NCI-H446 treated with DMSO at 0.1 percent for 48 hours (cell line): ENCODE results near the gene ZNF789.

Source experiments
- DNase-seq: peaks from one replicate; lab custom pipeline; 2025; lab: John Stamatoyannopoulos, UW

Gene ZNF789

GRCh38 chr7:99504603-99505323 is 32.1 kb downstream of the ZNF789 start, which contains the start of gene ZKSCAN5:
Gene ZKSCAN5 (plus strand): TSS chr7:99504662. CDS start chr7:99506045, 1,383 bp downstream.
- DNase-seq = peak; percentile 87

- no peak for DNase-seq
Measured at GRCh38 chr7:99505324-99505662, 32.6 kb downstream of the ZNF789 start.

GRCh38 chr7:99514050-99514449 is 41.4 kb downstream of the ZNF789 start:
- no peak for DNase-seq

GRCh38 chr7:99521399-99521798 is 48.7 kb downstream of the ZNF789 start:
- DNase-seq = no peak

GRCh38 chr7:99525713-99526440 is 53.2 kb downstream of the ZNF789 start:
- no peak for DNase-seq

- no peak for DNase-seq
Measured at GRCh38 chr7:99531354-99531765, 58.7 kb downstream of the ZNF789 start.

GRCh38 chr7:99535667-99536066 is 63.0 kb downstream of the ZNF789 start:
- no peak for DNase-seq
